BJ (cell line): ENCODE data around the gene CNGA4. TPM values are rescaled to one million over a fixed set of nuclear protein-coding genes. Genes with fewer than 3 reads are reported as not detected.

ENCODE experiments used
- CTCF ChIA-PET: fragments of 350-600 bp; formaldehyde crosslinking; extraction: SDS; loops from one replicate; lab custom pipeline; 2021; ENCODE audit warnings: antibody characterized with exemption, inconsistent platforms; lab: Yijun Ruan, JAX
- POLR2A ChIA-PET: fragments of 300-600 bp; sonication (Branson Sonifier 250); formaldehyde crosslinking; extraction: SDS; loops from one replicate; lab custom pipeline; 2021; ENCODE audit warnings: antibody characterized with exemption; lab: Charles Lee
- DNase-seq: peaks from one replicate; pipeline ENCODE4 v3.0.0-alpha.2; 2011; ENCODE audit warnings: low read depth
- H3K27me3 ChIP-seq: 2 replicates; pipeline ENCODE4 v1.6.0; 2011; ENCODE audit warnings: low read length; ENCODE audit not compliant: control insufficient read depth, insufficient read depth
- H3K36me3 ChIP-seq: 2 replicates; pipeline ENCODE4 v1.5.1; 2011; ENCODE audit warnings: low read length; ENCODE audit not compliant: control insufficient read depth, insufficient read depth
- H3K4me3 ChIP-seq: 2 replicates; pipeline ENCODE4 v1.5.1; 2011; ENCODE audit warnings: low read depth, mild to moderate bottlenecking, control low read depth, low read length
- polyA plus RNA-seq: library from polyadenylated mRNA; depleted of rRNA; stranded (reverse); fragments of >200 nt; gene quantifications from 2 replicates; pipeline ENCODE4 v1.2.3, GENCODE V29; 2011
- TF ChIP-seq, protein P1 (sequence below): IDR thresholded peaks from 2 replicates; pipeline ENCODE4 v1.5.1; 2011; ENCODE audit warnings: low read depth, mild to moderate bottlenecking, control low read depth, inconsistent platforms, low read length, moderate library complexity; ENCODE audit not compliant: insufficient read depth

The CNGA4 gene
- polyA plus RNA-seq, 1 experiment = 0.11 TPM

DNA sequence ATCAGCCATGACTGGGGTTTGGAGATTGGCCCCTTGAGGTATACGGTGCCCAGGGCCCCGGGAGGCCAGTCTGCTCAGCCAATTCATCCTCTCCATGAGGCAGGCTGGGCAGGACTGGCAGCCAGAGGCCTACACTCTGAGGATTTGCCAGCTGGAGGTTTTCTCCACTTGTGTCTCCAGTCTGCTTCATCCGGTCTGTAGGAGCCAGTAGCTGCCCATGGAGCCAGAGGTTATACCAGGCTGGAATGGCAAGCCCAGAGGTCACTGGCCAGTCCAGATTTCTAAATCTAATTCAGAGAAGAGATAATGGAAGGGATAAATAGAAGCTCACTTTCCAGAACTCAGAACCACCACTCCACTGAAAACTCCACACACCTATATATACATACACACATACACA, 14.5 kb upstream of the CNGA4 start:
- H3K27me3 ChIP-seq = no peaks in the 10 kb centered on the region
- peaks cover 13% of the 10 kb centered on the region for H3K36me3 ChIP-seq
- ChIA-PET POLR2A (no interaction called here), CTCF (interaction anchor here (1.5 to 1.8 kb wide), 2 partner anchors 27 to 138 kb away, joined by 3 to 7 read pairs; no protein-coding TSS in a partner anchor)
- TF ChIP-seq, protein P1, sequence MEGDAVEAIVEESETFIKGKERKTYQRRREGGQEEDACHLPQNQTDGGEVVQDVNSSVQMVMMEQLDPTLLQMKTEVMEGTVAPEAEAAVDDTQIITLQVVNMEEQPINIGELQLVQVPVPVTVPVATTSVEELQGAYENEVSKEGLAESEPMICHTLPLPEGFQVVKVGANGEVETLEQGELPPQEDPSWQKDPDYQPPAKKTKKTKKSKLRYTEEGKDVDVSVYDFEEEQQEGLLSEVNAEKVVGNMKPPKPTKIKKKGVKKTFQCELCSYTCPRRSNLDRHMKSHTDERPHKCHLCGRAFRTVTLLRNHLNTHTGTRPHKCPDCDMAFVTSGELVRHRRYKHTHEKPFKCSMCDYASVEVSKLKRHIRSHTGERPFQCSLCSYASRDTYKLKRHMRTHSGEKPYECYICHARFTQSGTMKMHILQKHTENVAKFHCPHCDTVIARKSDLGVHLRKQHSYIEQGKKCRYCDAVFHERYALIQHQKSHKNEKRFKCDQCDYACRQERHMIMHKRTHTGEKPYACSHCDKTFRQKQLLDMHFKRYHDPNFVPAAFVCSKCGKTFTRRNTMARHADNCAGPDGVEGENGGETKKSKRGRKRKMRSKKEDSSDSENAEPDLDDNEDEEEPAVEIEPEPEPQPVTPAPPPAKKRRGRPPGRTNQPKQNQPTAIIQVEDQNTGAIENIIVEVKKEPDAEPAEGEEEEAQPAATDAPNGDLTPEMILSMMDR = no peak
- no peak for DNase-seq
- H3K4me3 ChIP-seq = no peak overlapping the region

DNA sequence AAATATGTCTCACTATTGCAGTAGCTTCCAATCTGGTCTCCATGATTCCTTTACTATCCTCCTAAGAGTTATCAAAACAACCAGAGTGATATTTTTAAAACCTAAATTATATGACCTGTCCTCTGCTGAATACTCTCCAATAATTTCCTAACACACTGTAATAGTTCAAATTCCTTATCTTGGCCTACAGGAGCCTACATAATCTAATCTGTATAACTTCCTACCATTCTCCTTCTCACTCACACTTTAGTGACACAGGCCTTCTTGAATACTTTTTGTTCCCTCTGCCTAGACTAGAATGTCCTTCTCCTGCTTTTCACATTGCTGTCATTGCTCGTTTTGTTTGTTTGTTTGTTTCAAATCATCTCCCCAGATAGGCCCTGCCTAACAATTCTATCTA, 13.9 kb upstream of the CNGA4 start:
- TF ChIP-seq, protein P1 = no peak
- CTCF ChIA-PET = interaction anchor here (1.5 to 1.8 kb wide), 2 partner anchors 26 to 138 kb away, joined by 3 to 7 read pairs; no protein-coding TSS in a partner anchor
- POLR2A ChIA-PET = no interaction called here
- no peak for DNase-seq
- H3K36me3 ChIP-seq = peaks cover 13% of the 10 kb centered on the region
- no peak overlapping the region for H3K4me3 ChIP-seq
- H3K27me3 ChIP-seq = no peaks in the 10 kb centered on the region

DNA sequence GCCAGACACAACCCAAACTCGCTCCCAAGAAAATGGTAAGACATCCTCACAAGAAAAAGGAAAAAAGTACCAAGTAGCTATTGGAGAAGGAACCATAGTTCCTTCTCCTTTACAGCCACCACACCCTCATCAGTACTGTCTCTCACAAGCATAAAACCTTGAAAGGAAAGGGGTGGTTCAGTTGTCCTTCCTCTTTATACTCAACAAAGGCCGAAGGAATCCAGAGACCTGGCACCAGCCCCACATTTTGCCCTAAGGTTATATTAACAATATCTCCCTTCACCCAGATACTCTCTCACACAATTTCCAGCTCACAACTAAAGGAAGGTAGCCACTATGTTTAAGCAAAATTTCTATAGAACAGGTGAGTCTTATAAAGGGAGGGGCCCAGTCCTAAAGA, 13.0 kb upstream of the CNGA4 start:
- CTCF ChIA-PET = interaction anchor here (1.8 kb wide), 1 partner anchor 25 kb away, joined by 7 read pairs; no protein-coding TSS in a partner anchor
- Histone ChIP-seq H3K27me3 (no peaks in the 10 kb centered on the region), H3K4me3 (no peak overlapping the region), H3K36me3 (peaks cover 13% of the 10 kb centered on the region)
- POLR2A ChIA-PET = interaction anchor here (0.6 kb wide), 1 partner anchor 15 kb away, joined by 3 read pairs; no protein-coding TSS in a partner anchor
- TF ChIP-seq, protein P1 = no peak
- DNase-seq = no peak

DNA sequence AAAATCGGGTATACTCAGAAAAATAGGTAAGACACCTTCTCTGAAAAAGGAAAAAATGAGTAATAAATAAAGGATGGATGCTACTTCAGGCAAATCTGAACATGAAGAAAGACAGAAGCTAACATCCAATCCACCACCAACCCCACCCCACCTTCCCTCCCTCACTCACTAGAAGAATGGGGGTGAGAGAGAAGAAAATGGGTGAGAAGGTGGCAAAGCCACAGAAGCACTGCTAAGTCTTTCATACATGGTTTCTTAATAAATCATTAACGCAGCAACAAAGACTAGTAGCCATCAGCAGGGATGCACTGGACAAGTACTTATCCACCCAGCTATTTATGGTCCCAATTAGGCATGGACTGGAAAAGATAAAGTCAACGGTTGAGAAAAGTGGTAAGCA, 10.4 kb upstream of the CNGA4 start:
- H3K4me3 ChIP-seq = no peak overlapping the region
- CTCF ChIA-PET = interaction anchor here (1.3 to 2.5 kb wide), 2 partner anchors 23 to 125 kb away, joined by 3 to 7 read pairs; no protein-coding TSS in a partner anchor

DNA sequence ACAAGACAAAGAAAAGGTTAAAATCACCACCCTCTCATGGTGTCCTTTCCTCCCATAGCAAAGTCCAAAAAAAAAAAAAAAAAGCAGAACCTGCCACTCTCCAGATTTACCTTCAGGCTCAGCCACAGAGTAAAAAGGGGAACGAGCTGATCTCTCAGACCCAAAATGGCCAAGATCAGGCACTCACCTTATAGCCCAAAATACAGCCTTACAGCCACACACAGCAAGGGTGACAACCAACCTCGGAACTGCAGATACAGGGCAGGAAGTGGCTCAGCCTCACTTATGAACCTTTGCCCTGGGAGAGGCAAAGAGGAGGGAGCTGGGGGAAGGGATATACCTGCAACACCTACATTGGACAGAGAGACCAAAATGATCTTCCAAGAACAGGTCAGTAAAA, 9.0 kb upstream of the CNGA4 start:
- TF ChIP-seq, protein P1 = no peak
- CTCF ChIA-PET = interaction anchor here (2.5 kb wide), 1 partner anchor 123 kb away, joined by 7 read pairs; no protein-coding TSS in a partner anchor
- DNase-seq = no peak
- H3K36me3 ChIP-seq = 0 out of 2 replicates have a peak, but pooled peaks cover 1% of the 10 kb centered on the region
- H3K4me3 ChIP-seq = no peak overlapping the region
- POLR2A ChIA-PET = no interaction called here
- H3K27me3 ChIP-seq = no peaks in the 10 kb centered on the region

More for the DNA sequence above, 10.4 kb upstream of the CNGA4 start:
- POLR2A ChIA-PET = no interaction called here
- TF ChIP-seq, protein P1 = no peak
- Histone ChIP-seq H3K36me3 (peaks cover 7% of the 10 kb centered on the region), H3K27me3 (no peaks in the 10 kb centered on the region)
- DNase-seq = no peak
